HCT116 (cell line): ENCODE data around the gene B4GALT4. TPM values are rescaled to one million over a fixed set of nuclear protein-coding genes. Genes with fewer than 3 reads are reported as not detected.

ENCODE experiments used
- ATAC-seq: fragments of 200-7000 bp; cut with Tn5 transposase; 2 replicates; pipeline ENCODE4 v1.9.1; 2020; ENCODE audit warnings: mild to moderate bottlenecking, moderate library complexity
- BruUV-seq: library from RNA; stranded (reverse); fragments of 400-500 nt; replicated peaks from 2 replicates; lab custom pipeline; 2021; lab: Mats Ljungman, UMichigan
- CTCF ChIA-PET: fragments of 300-600 bp; sonication (Branson Sonifier 250); formaldehyde crosslinking; loops from one replicate; lab custom pipeline; 2021; ENCODE audit warnings: antibody characterized with exemption; lab: Charles Lee
- POLR2A ChIA-PET: fragments of 300-600, 350-600 bp; sonication (Branson Sonifier 250); formaldehyde crosslinking; loops from one replicate; lab custom pipeline; 2021; ENCODE audit warnings: antibody characterized with exemption; lab: Charles Lee
- RAD21 ChIA-PET, 2 experiments: fragments of 300-600 bp; sonication (Branson Sonifier 250); formaldehyde crosslinking; loops; one replicate each; lab custom pipeline; 2023; ENCODE audit warnings: low total read pairs in 2 of 2; ENCODE audit not compliant: uncharacterized antibody in 2 of 2, unreplicated experiment in 2 of 2, low non-redundant PET in 1 of 2; lab: Charles Lee
- DNase-seq: peaks from one replicate; pipeline ENCODE4 v3.0.0-alpha.2; 2010; ENCODE audit warnings: low read depth, low spot score
- H2AFZ ChIP-seq: fragments of 200-600 bp; shearing (Covaris generic), sonication (generic); 2 replicates; pipeline ENCODE4 v1.6.1; 2017; ENCODE audit warnings: low read depth, mixed run types, mixed read lengths, antibody characterized with exemption, low read length; ENCODE audit not compliant: poor library complexity, severe bottlenecking
- H3K27ac ChIP-seq: 2 replicates; pipeline ENCODE4 v1.5.1; 2012; ENCODE audit warnings: low read depth, low read length
- H3K27me3 ChIP-seq: fragments of 200-600 bp; sonication (generic); 2 replicates; pipeline ENCODE4 v1.6.1; 2016; ENCODE audit warnings: mixed run types, low read length, mixed read lengths; ENCODE audit not compliant: insufficient read depth
- H3K36me3 ChIP-seq, 2 experiments: fragments of 200-500 bp in 1 of 2; fragments of 200-600 bp in 1 of 2; sonication (Bioruptor generic) in 1 of 2; sonication (generic) in 1 of 2; 2 replicates each; pipeline versions ENCODE4 v1.5.1 to v1.6.1; 2014 to 2016; ENCODE audit warnings: low read length in 2 of 2, inconsistent platforms in 1 of 2, mixed read lengths in 1 of 2, mixed run types in 1 of 2; ENCODE audit not compliant: insufficient read depth in 2 of 2, control insufficient read depth in 1 of 2
- H3K4me1 ChIP-seq, 2 experiments: fragments of 200-600 bp in 1 of 2; sonication (generic) in 1 of 2; 2 replicates each; pipeline versions ENCODE4 v1.5.1 to v1.6.1; 2012 to 2017; ENCODE audit warnings: low read length in 2 of 2, inconsistent platforms in 1 of 2, mild to moderate bottlenecking in 1 of 2, mixed read lengths in 1 of 2, mixed run types in 1 of 2, moderate library complexity in 1 of 2; ENCODE audit not compliant: insufficient read depth in 2 of 2, control insufficient read depth in 1 of 2
- H3K4me2 ChIP-seq: fragments of 200-600 bp; sonication (generic); 2 replicates; pipeline ENCODE4 v1.6.1; 2017; ENCODE audit warnings: mixed run types, low read length, mixed read lengths
- H3K4me3 ChIP-seq, 2 experiments: fragments of 200-600 bp in 1 of 2; sonication (generic) in 1 of 2; replicated peaks in 1 of 2; 2 replicates each; pipeline ENCODE4 v1.5.1; 2011 to 2016; ENCODE audit warnings: low read length in 2 of 2, control low read depth in 1 of 2, low read depth in 1 of 2, mild to moderate bottlenecking in 1 of 2, mixed read lengths in 1 of 2, mixed run types in 1 of 2
- H3K79me2 ChIP-seq: fragments of 200-600 bp; sonication (generic); 2 replicates; pipeline ENCODE4 v1.6.1; 2017; ENCODE audit warnings: mild to moderate bottlenecking, mixed run types, low read length, moderate library complexity, mixed read lengths; ENCODE audit not compliant: insufficient read depth
- H3K9ac ChIP-seq: fragments of 200-600 bp; sonication (generic); 2 replicates; pipeline ENCODE4 v1.6.1; 2016; ENCODE audit warnings: low read length, mixed read lengths
- H3K9me2 ChIP-seq: fragments of 200-600 bp; sonication (generic), shearing (Covaris generic); 2 replicates; pipeline ENCODE4 v1.6.1; 2017; ENCODE audit warnings: mixed run types, mild to moderate bottlenecking, moderate library complexity; ENCODE audit not compliant: insufficient read depth
- H3K9me3 ChIP-seq, 2 experiments: fragments of 200-500 bp in 1 of 2; fragments of 200-600 bp in 1 of 2; sonication (Bioruptor generic) in 1 of 2; sonication (generic) in 1 of 2; 2 replicates each; pipeline ENCODE4 v1.6.1; 2014 to 2017; ENCODE audit warnings: low read length in 2 of 2, mixed read lengths in 2 of 2, inconsistent platforms in 1 of 2, low read depth in 1 of 2, mild to moderate bottlenecking in 1 of 2, mixed run types in 1 of 2, moderate library complexity in 1 of 2; ENCODE audit not compliant: control insufficient read depth in 1 of 2, insufficient read depth in 1 of 2
- H4K20me1 ChIP-seq: fragments of 200-600 bp; sonication (generic), shearing (Covaris generic); 2 replicates; pipeline ENCODE4 v1.6.1; 2017; ENCODE audit warnings: mixed run types, mild to moderate bottlenecking, moderate library complexity; ENCODE audit not compliant: insufficient read depth
- CBX3 ChIP-seq: IDR thresholded peaks from 2 replicates; pipeline ENCODE4 v1.6.1; 2012; ENCODE audit warnings: low read depth
- EZH2 ChIP-seq: fragments of 200-600 bp; sonication (generic); IDR thresholded peaks from 2 replicates; pipeline ENCODE4 v1.6.1; 2017; ENCODE audit warnings: antibody characterized with exemption, mixed run types
- EZH2phosphoT487 ChIP-seq: fragments of 200-600 bp; IDR thresholded peaks from 2 replicates; pipeline ENCODE4 v1.6.1; 2018; ENCODE audit warnings: antibody characterized with exemption, borderline replicate concordance
- FOSL1 ChIP-seq: IDR thresholded peaks from 2 replicates; pipeline ENCODE4 v1.6.1; 2012; ENCODE audit warnings: low read depth
- JUND ChIP-seq: IDR thresholded peaks from 2 replicates; pipeline ENCODE4 v1.6.1; 2012
- POLR2A ChIP-seq: IDR thresholded peaks from 2 replicates; pipeline ENCODE4 v1.7.0; 2011; ENCODE audit warnings: borderline replicate concordance; ENCODE audit not compliant: insufficient read depth, insufficient read length; ENCODE audit errors: extremely low read depth
- POLR2AphosphoS5 ChIP-seq: IDR thresholded peaks from 2 replicates; pipeline ENCODE4 v1.6.1; 2011; ENCODE audit warnings: mild to moderate bottlenecking, low read depth, low read length, moderate library complexity
- RAD21 ChIP-seq: IDR thresholded peaks from 2 replicates; pipeline ENCODE4 v1.6.1; 2012; ENCODE audit warnings: low read depth, mild to moderate bottlenecking
- SIN3A ChIP-seq: IDR thresholded peaks from 2 replicates; pipeline ENCODE4 v1.6.1; 2012; ENCODE audit warnings: low read depth
- SRF ChIP-seq: IDR thresholded peaks from 2 replicates; pipeline ENCODE4 v1.6.1; 2012; ENCODE audit warnings: low read depth
- ZFX ChIP-seq: fragments of 450-650 bp; IDR thresholded peaks from 2 replicates; pipeline ENCODE4 v1.6.1; 2017
- ZNF274 ChIP-seq: fragments of 200-500 bp; sonication (Bioruptor generic); IDR thresholded peaks from 2 replicates; pipeline ENCODE4 v1.6.1; 2014; ENCODE audit warnings: mild to moderate bottlenecking, low read depth, low read length, inconsistent platforms
- intact Hi-C: fragments of 100-400 bp; cut with micrococcal nuclease; formaldehyde crosslinking; loops from 2 replicates; pipeline ENCODE4 v1.10.0; 2022
- total RNA-seq: library from RNA; stranded (reverse); gene quantifications from one replicate; pipeline ENCODE4 v1.2.1, GENCODE V29; 2021; ENCODE audit not compliant: unreplicated experiment
- TF ChIP-seq, protein P1 (sequence below): IDR thresholded peaks from 2 replicates; pipeline ENCODE4 v1.6.1; 2011; ENCODE audit warnings: mild to moderate bottlenecking, low read length, moderate library complexity; ENCODE audit not compliant: insufficient replicate concordance; ENCODE audit errors: extremely low read depth
- TF ChIP-seq, protein P2 (sequence below): IDR thresholded peaks from 2 replicates; pipeline ENCODE4 v1.6.1; 2012
- TF ChIP-seq, protein P3 (sequence below), 3 experiments: fragments of 200-600 bp in 1 of 3; sonication (generic) in 1 of 3; IDR thresholded peaks in 2 of 3; conservative IDR thresholded peaks in 1 of 3; 2 replicates each; pipeline ENCODE4 v1.5.1; 2012 to 2017; ENCODE audit warnings: low read depth in 2 of 3, low read length in 2 of 3, antibody characterized with exemption in 1 of 3, borderline replicate concordance in 1 of 3, control low read depth in 1 of 3, mild to moderate bottlenecking in 1 of 3, mixed read lengths in 1 of 3, mixed run types in 1 of 3, moderate library complexity in 1 of 3; ENCODE audit not compliant: insufficient read depth in 1 of 3
- TF ChIP-seq, protein P4 (sequence below): IDR thresholded peaks from 2 replicates; pipeline ENCODE4 v1.6.1; 2012; ENCODE audit warnings: low read depth

B4GALT4 gene
- total RNA-seq, 1 experiment from 2014 or later, result 15.9 TPM

DNA sequence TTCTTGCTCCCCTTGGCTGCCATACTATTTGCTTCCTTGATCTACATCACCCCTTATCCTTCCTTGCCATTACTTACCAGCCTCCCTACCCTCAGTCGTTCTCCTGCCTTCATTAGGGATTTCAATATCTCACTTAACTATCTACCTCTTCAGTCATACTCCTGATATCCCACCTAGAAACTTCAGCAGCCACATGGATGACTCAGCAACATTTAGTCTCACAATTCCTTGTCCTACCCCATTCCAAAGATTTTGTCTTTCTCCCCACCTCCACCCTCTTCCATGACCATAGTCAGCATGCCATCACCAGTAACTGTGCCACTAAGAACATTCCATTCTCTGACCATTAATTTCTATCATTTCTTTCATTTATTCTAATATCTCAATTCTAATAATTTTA, 48.9 kb downstream of the B4GALT4 start (continued):
- TF ChIP-seq, protein P1, sequence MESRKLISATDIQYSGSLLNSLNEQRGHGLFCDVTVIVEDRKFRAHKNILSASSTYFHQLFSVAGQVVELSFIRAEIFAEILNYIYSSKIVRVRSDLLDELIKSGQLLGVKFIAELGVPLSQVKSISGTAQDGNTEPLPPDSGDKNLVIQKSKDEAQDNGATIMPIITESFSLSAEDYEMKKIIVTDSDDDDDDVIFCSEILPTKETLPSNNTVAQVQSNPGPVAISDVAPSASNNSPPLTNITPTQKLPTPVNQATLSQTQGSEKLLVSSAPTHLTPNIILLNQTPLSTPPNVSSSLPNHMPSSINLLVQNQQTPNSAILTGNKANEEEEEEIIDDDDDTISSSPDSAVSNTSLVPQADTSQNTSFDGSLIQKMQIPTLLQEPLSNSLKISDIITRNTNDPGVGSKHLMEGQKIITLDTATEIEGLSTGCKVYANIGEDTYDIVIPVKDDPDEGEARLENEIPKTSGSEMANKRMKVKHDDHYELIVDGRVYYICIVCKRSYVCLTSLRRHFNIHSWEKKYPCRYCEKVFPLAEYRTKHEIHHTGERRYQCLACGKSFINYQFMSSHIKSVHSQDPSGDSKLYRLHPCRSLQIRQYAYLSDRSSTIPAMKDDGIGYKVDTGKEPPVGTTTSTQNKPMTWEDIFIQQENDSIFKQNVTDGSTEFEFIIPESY, result no peak
- TF ChIP-seq ZFX (no peak), FOSL1 (no peak), SIN3A (no peak), ZNF274 (no peak), EZH2 (no peak), POLR2AphosphoS5 (no peak), JUND (no peak), RAD21 (no peak)
- TF ChIP-seq, protein P2, sequence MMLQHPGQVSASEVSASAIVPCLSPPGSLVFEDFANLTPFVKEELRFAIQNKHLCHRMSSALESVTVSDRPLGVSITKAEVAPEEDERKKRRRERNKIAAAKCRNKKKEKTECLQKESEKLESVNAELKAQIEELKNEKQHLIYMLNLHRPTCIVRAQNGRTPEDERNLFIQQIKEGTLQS, result no peak

DNA sequence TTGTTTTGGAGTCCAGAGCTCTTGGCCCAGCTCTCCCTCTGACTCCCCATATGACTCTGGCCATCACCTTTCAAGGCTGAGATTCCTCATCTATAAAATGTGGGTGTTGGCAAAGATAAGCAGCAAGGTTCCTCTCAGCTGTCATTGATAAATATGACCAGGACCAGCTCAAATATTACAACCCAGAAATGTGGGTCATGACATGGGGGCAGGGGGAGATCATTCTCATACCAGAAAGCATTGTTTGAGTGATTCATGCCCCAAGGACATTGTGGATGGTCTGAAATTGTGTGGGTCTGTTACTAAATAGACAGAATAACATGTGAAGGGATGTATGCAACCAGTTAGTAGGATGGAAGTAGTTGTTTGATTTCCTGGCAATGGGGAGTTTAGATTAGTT, 53.4 kb downstream of the B4GALT4 start:
- DNase-seq (no peak), ATAC-seq (no peak)
- TF ChIP-seq, protein P2, result no peak
- TF ChIP-seq ZFX (no peak), SRF (no peak), POLR2A (no peak), CBX3 (no peak), ZNF274 (no peak), EZH2phosphoT487 (no peak)
- TF ChIP-seq, protein P3, sequence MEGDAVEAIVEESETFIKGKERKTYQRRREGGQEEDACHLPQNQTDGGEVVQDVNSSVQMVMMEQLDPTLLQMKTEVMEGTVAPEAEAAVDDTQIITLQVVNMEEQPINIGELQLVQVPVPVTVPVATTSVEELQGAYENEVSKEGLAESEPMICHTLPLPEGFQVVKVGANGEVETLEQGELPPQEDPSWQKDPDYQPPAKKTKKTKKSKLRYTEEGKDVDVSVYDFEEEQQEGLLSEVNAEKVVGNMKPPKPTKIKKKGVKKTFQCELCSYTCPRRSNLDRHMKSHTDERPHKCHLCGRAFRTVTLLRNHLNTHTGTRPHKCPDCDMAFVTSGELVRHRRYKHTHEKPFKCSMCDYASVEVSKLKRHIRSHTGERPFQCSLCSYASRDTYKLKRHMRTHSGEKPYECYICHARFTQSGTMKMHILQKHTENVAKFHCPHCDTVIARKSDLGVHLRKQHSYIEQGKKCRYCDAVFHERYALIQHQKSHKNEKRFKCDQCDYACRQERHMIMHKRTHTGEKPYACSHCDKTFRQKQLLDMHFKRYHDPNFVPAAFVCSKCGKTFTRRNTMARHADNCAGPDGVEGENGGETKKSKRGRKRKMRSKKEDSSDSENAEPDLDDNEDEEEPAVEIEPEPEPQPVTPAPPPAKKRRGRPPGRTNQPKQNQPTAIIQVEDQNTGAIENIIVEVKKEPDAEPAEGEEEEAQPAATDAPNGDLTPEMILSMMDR (IDR thresholded peaks at IDR 0.05 in 2 of 3, conservative IDR thresholded peaks at IDR 0.05 in 1 of 3; ENCODE audit: borderline replicate concordance in 1 of 3, insufficient read depth in 1 of 3, low read depth in 2 of 3, low read length in 2 of 3), result no peak
- TF ChIP-seq, protein P1, result no peak
- TF ChIP-seq, protein P4, sequence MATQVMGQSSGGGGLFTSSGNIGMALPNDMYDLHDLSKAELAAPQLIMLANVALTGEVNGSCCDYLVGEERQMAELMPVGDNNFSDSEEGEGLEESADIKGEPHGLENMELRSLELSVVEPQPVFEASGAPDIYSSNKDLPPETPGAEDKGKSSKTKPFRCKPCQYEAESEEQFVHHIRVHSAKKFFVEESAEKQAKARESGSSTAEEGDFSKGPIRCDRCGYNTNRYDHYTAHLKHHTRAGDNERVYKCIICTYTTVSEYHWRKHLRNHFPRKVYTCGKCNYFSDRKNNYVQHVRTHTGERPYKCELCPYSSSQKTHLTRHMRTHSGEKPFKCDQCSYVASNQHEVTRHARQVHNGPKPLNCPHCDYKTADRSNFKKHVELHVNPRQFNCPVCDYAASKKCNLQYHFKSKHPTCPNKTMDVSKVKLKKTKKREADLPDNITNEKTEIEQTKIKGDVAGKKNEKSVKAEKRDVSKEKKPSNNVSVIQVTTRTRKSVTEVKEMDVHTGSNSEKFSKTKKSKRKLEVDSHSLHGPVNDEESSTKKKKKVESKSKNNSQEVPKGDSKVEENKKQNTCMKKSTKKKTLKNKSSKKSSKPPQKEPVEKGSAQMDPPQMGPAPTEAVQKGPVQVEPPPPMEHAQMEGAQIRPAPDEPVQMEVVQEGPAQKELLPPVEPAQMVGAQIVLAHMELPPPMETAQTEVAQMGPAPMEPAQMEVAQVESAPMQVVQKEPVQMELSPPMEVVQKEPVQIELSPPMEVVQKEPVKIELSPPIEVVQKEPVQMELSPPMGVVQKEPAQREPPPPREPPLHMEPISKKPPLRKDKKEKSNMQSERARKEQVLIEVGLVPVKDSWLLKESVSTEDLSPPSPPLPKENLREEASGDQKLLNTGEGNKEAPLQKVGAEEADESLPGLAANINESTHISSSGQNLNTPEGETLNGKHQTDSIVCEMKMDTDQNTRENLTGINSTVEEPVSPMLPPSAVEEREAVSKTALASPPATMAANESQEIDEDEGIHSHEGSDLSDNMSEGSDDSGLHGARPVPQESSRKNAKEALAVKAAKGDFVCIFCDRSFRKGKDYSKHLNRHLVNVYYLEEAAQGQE, result no peak
- H2AFZ ChIP-seq, result no peak overlapping the region
- ChIA-PET POLR2A (no interaction called here), CTCF (no interaction called here), RAD21 (no interaction called here)
- no peaks in the 10 kb centered on the region for H3K9me2 ChIP-seq
- H3K4me1 ChIP-seq, result no peaks in the 10 kb centered on the region
- H3K27me3 ChIP-seq, result no peaks in the 10 kb centered on the region
- no peaks in the 10 kb centered on the region for H4K20me1 ChIP-seq
- no peak overlapping the region for H3K27ac ChIP-seq
- intact Hi-C loops, result no loop called here
- no TSS peak for BruUV-seq
- H3K9ac ChIP-seq, result no peak overlapping the region
- H3K9me3 ChIP-seq, result no peaks in the 10 kb centered on the region
- H3K36me3 ChIP-seq, result no peaks in the 10 kb centered on the region
- no peak overlapping the region for H3K4me3 ChIP-seq
- H3K79me2 ChIP-seq, result no peaks in the 10 kb centered on the region
- H3K4me2 ChIP-seq, result no peak overlapping the region
